Breast epithelium (tissue), 3 donors: ENCODE data around the gene PDP2.

Source experiments
- POLR2A ChIP-seq: fragments of 450-650 bp; IDR thresholded peaks from one replicate; pipeline ENCODE4 v1.6.1; 2016; ENCODE audit warnings: antibody characterized with exemption, mild to moderate bottlenecking, moderate library complexity
- TF ChIP-seq, protein P1 (sequence below), 3 donors: fragments of 450-650 bp; IDR thresholded peaks; one replicate each; pipeline ENCODE4 v1.5.1; 2016 to 2017; ENCODE audit warnings: antibody characterized with exemption in 3 of 3, mild to moderate bottlenecking in 3 of 3, moderate library complexity in 3 of 3

DNA sequence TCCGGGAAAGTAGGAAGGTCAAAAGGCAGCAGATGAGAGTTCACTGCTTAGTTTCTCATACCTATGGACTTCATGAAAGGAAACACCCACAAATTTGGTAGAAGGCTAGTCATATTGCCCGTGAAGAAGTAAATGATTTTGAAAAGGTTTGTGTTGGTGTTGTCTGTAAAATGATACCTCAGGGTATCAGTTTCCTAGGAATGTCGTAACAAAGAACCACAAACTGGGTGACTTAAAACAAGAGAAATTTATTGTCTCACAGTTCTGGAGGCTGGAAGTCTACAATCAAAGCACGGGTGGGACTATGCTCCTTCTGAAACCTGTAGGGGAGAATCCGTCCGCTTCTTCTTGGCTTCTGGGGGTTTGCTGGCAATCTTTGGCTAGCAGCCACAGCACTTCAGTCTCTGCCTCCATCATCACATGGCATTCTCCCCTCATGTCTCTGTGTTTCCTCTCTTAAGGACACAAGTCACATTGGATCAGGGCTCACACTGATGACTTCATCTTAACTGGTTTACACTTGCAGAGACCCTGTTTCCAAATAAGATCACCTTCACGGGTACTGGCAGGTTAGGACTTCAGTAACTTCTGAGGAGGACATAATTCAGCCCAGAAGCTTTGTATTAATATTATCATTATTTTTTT, 47.5 kb upstream of the PDP2 start:
- TF ChIP-seq, protein P1, sequence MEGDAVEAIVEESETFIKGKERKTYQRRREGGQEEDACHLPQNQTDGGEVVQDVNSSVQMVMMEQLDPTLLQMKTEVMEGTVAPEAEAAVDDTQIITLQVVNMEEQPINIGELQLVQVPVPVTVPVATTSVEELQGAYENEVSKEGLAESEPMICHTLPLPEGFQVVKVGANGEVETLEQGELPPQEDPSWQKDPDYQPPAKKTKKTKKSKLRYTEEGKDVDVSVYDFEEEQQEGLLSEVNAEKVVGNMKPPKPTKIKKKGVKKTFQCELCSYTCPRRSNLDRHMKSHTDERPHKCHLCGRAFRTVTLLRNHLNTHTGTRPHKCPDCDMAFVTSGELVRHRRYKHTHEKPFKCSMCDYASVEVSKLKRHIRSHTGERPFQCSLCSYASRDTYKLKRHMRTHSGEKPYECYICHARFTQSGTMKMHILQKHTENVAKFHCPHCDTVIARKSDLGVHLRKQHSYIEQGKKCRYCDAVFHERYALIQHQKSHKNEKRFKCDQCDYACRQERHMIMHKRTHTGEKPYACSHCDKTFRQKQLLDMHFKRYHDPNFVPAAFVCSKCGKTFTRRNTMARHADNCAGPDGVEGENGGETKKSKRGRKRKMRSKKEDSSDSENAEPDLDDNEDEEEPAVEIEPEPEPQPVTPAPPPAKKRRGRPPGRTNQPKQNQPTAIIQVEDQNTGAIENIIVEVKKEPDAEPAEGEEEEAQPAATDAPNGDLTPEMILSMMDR (IDR thresholded peaks at IDR 0.05): no peak
- no peak for TF ChIP-seq POLR2A
